Trophoblast cell (in vitro differentiated cells and primary cell): Measurements from ENCODE around the gene RPL39L.
A peak's percentile ranks its signal among the peaks of the same experiment; 100 is the strongest.

Experiments used
- DNase-seq, 2 donors: peaks; one replicate each; pipeline ENCODE4 v3.0.0-alpha.2; 2016
- H2AFZ ChIP-seq: 2 replicates; pipeline ENCODE4 v1.6.1; 2013; ENCODE audit warnings: low read length, moderate library complexity, mild to moderate bottlenecking; ENCODE audit not compliant: insufficient read depth, poor library complexity
- H2AK5ac ChIP-seq: 2 replicates; pipeline ENCODE4 v1.6.1; 2013; ENCODE audit warnings: mild to moderate bottlenecking, low read length
- H2BK120ac ChIP-seq: 2 replicates; pipeline ENCODE4 v1.6.1; 2013; ENCODE audit warnings: low read length, mild to moderate bottlenecking, moderate library complexity; ENCODE audit not compliant: insufficient read depth, poor library complexity
- H2BK12ac ChIP-seq: 2 replicates; pipeline ENCODE4 v1.6.1; 2013; ENCODE audit warnings: mild to moderate bottlenecking, low read length, moderate library complexity
- H2BK5ac ChIP-seq: 2 replicates; pipeline ENCODE4 v1.6.1; 2013; ENCODE audit warnings: low read length, low read depth, moderate library complexity, mild to moderate bottlenecking; ENCODE audit not compliant: poor library complexity
- H3K14ac ChIP-seq: 2 replicates; pipeline ENCODE4 v1.6.1; 2013; ENCODE audit warnings: mild to moderate bottlenecking, low read length
- H3K18ac ChIP-seq: 2 replicates; pipeline ENCODE4 v1.6.1; 2013; ENCODE audit warnings: mild to moderate bottlenecking, low read length
- H3K23ac ChIP-seq: 2 replicates; pipeline ENCODE4 v1.6.1; 2013; ENCODE audit warnings: low read length
- H3K27ac ChIP-seq: 2 replicates; pipeline ENCODE4 v1.5.1; 2013; ENCODE audit warnings: low read depth, mild to moderate bottlenecking, inconsistent platforms, low read length, moderate library complexity
- H3K27me3 ChIP-seq: 2 replicates; pipeline ENCODE4 v1.6.1; 2013; ENCODE audit warnings: inconsistent platforms, mild to moderate bottlenecking, low read length, moderate library complexity; ENCODE audit not compliant: insufficient read depth
- H3K36me3 ChIP-seq, 2 experiments: 1 replicate in 1 of 2; 2 replicates in 1 of 2; pipeline ENCODE4 v1.6.1; 2013; ENCODE audit warnings: low read length in 2 of 2, mild to moderate bottlenecking in 2 of 2, moderate library complexity in 1 of 2; ENCODE audit not compliant: insufficient read depth in 2 of 2, control insufficient read depth in 1 of 2
- H3K4ac ChIP-seq: 2 replicates; pipeline ENCODE4 v1.6.1; 2013; ENCODE audit warnings: low read depth, mild to moderate bottlenecking, low read length, moderate library complexity
- H3K4me1 ChIP-seq, 2 experiments: 1 replicate in 1 of 2; 2 replicates in 1 of 2; pipeline ENCODE4 v1.6.1; 2013; ENCODE audit warnings: low read length in 2 of 2, mild to moderate bottlenecking in 2 of 2, moderate library complexity in 1 of 2; ENCODE audit not compliant: insufficient read depth in 2 of 2, control insufficient read depth in 1 of 2
- H3K4me2 ChIP-seq: 2 replicates; pipeline ENCODE4 v1.6.1; 2013; ENCODE audit warnings: inconsistent platforms, mild to moderate bottlenecking, low read length, moderate library complexity
- H3K4me3 ChIP-seq: 2 replicates; pipeline ENCODE4 v1.5.1; 2013; ENCODE audit warnings: mild to moderate bottlenecking, low read depth, low read length, inconsistent platforms
- H3K79me1 ChIP-seq: one replicate; pipeline ENCODE4 v1.6.1; 2013; ENCODE audit warnings: low read length
- H3K79me2 ChIP-seq: 2 replicates; pipeline ENCODE4 v1.6.1; 2013; ENCODE audit warnings: low read length, mild to moderate bottlenecking; ENCODE audit not compliant: control insufficient read depth, insufficient read depth, poor library complexity
- H3K9ac ChIP-seq: 2 replicates; pipeline ENCODE4 v1.6.1; 2013; ENCODE audit warnings: mild to moderate bottlenecking, low read length
- H3K9me3 ChIP-seq: 2 replicates; pipeline ENCODE4 v1.6.1; 2013; ENCODE audit warnings: low read depth, mild to moderate bottlenecking, control low read depth, inconsistent platforms, low read length; ENCODE audit not compliant: insufficient read depth
- H4K12ac ChIP-seq: 2 replicates; pipeline ENCODE4 v1.6.1; 2013; ENCODE audit warnings: low read depth, mild to moderate bottlenecking, low read length, moderate library complexity
- H4K8ac ChIP-seq: 2 replicates; pipeline ENCODE4 v1.6.1; 2013; ENCODE audit warnings: low read depth, mild to moderate bottlenecking, low read length, moderate library complexity
- H4K91ac ChIP-seq: one replicate; pipeline ENCODE4 v1.6.1; 2013; ENCODE audit warnings: low read depth, mild to moderate bottlenecking, low read length, moderate library complexity
- WGBS: extraction: QIAGEN DNeasy Blood & Tissue Kit; methylation state at CpG from one replicate; pipeline ENCODE4 v1.1.7; 2013; ENCODE audit warnings: missing lambda C conversion rate; ENCODE audit not compliant: insufficient read length, insufficient coverage; ENCODE audit errors: extremely low coverage; 5-methylcytosine and 5-hydroxymethylcytosine counted together

The RPL39L gene

DNA sequence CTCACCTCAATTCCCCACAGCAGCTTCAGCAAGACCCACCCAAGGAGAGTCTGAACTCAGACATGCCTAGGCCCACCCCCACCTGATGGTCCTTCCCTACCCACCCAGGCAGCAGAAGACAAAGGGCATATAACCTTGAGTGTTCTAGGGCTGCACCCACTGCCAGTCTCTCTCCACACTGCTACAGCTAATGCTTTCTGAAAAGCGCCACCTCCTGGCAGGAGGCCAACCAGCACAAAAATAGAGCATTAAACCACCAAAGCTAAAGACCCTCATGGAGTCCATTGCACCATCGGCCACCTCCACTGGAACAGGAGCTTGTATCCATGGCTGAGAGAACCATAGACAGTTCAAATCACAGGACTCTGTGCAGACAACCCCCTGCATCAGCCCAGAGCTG lies 11.3 kb upstream of the RPL39L start:
- Histone ChIP-seq H4K12ac (no peak overlapping the region), H3K4ac (no peak overlapping the region), H3K4me3 (no peak overlapping the region), H2AFZ (no peak overlapping the region), H3K4me2 (no peak overlapping the region), H3K9me3 (no peaks in the 10 kb centered on the region), H3K9ac (no peak overlapping the region), H3K36me3 (no peaks in the 10 kb centered on the region), H3K23ac (no peak overlapping the region), H4K91ac (no peak overlapping the region), H4K8ac (no peak overlapping the region), H2BK5ac (no peak overlapping the region), H3K27me3 (no peaks in the 10 kb centered on the region), H2BK12ac (no peak overlapping the region), H3K4me1 (peaks cover 0 to 5% of the 10 kb centered on the region in 2 experiments), H3K14ac (no peak overlapping the region), H2AK5ac (no peak overlapping the region), H2BK120ac (no peak overlapping the region), H3K79me1 (no peaks in the 10 kb centered on the region), H3K27ac (no peak overlapping the region), H3K18ac (no peak overlapping the region), H3K79me2 (no peaks in the 10 kb centered on the region)
- WGBS: no CpG with 5 or more reads among the region's 2 CpGs
- DNase-seq: peak in 1 of 2 donors; percentile 60

DNA sequence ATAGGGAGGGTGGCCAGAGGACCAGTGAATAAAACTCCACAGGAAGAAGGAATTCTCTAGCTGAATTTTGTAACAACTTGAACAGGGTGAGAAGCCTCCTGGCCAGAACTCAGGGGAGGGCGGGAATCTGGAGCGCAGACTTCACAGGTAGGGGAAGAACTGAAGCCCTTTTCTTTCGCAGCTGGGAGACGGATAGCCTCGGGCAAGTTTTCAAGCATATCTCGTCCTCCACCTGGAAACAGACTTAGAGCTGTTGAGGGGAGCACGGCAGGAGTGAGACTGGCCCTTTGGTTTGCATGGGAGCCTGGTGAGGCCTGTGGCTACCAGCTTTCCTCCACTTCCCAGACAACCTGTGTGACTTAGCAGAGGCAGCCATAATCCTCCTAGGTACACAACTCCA lies 10.9 kb upstream of the RPL39L start:
- Histone ChIP-seq H3K23ac (no peak overlapping the region), H3K27me3 (no peaks in the 10 kb centered on the region), H3K36me3 (no peaks in the 10 kb centered on the region), H3K4me2 (no peak overlapping the region), H2AFZ (no peak overlapping the region), H4K8ac (no peak overlapping the region), H3K27ac (no peak overlapping the region), H2BK12ac (no peak overlapping the region), H3K79me2 (no peaks in the 10 kb centered on the region), H2AK5ac (no peak overlapping the region), H3K4ac (no peak overlapping the region), H2BK120ac (no peak overlapping the region), H2BK5ac (no peak overlapping the region), H3K18ac (no peak overlapping the region), H3K4me1 (peaks cover 0 to 5% of the 10 kb centered on the region in 2 experiments), H3K4me3 (no peak overlapping the region), H3K9ac (no peak overlapping the region), H4K12ac (no peak overlapping the region), H3K79me1 (no peaks in the 10 kb centered on the region), H4K91ac (no peak overlapping the region), H3K14ac (no peak overlapping the region), H3K9me3 (peaks cover 3% of the 10 kb centered on the region)
- no CpG with 5 or more reads among the region's 7 CpGs for WGBS
- peak in 1 of 2 donors; percentile 28 for DNase-seq

DNA sequence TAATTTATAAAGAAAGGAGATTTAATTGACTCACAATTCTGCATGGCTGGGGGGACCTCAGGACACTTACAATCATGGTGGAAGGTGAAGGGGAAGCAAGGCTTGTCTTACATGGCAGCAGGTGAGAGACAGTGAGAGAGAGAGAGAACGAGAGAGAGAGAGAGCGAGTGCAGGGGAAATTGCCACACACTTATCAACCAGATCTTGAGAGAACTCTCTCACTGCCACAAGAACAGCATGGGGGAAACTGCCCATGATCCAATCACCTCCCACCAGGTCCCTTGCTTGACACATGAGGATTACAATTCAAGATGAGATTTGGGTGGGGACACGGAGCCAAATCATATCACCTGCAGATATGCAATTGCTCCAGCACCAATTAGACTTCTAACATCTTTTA lies 7.1 kb upstream of the RPL39L start:
- Histone ChIP-seq H3K79me2 (no peaks in the 10 kb centered on the region), H3K36me3 (no peaks in the 10 kb centered on the region), H2BK12ac (no peak overlapping the region), H2AFZ (no peak overlapping the region), H3K27ac (no peak overlapping the region), H3K9ac (no peak overlapping the region), H4K8ac (no peak overlapping the region), H3K9me3 (peaks cover 7% of the 10 kb centered on the region), H3K4me1 (peaks cover 0 to 5% of the 10 kb centered on the region in 2 experiments), H2BK5ac (no peak overlapping the region), H3K14ac (no peak overlapping the region), H3K27me3 (peaks cover 4% of the 10 kb centered on the region), H3K23ac (no peak overlapping the region), H2AK5ac (no peak overlapping the region), H4K12ac (no peak overlapping the region), H3K4ac (no peak overlapping the region), H2BK120ac (no peak overlapping the region), H3K79me1 (no peaks in the 10 kb centered on the region), H3K18ac (no peak overlapping the region), H3K4me2 (no peak overlapping the region), H4K91ac (no peak overlapping the region), H3K4me3 (no peak overlapping the region)
- DNase-seq: no peak
- no CpG with 5 or more reads among the region's 3 CpGs for WGBS

DNA sequence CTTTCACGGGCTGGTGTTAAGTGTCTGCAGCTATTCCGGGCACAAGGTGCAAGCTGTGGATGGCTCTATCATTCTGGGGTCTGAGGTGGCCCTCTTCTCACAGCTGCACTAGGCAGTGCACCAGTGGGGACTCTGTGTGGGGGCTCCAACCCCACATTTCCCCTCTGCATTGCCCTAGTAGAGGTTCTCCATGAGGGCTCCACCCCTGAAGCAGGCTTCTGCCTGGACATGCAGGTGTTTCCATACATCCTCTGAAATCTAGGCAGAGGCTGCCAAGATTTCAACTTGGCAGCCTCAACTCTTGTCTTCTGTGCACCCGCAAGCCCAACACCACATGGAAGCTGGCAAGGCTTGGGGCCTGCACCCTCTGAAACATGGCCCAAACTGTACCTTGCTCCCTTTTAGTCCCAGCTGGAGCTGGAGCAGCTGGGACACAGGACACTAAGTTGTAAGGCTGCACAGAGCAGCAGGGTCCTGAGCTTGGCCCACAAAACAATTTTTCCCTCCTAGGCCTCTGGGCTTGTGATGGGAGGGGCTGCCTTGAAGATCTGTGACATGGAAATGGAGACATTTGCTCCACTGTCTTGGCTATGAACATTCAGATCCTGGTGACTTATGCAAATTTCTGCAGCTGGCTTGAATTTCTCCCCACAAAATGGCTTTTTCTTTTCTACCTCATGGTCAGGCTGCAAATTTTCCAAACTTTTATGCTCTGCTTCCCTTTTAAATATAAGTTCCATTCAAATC lies 6.0 kb upstream of the RPL39L start:
- peaks cover 0 to 4% of the 10 kb centered on the region in 2 experiments for H3K4me1 ChIP-seq
- no peak for DNase-seq
- peaks cover 7% of the 10 kb centered on the region for H3K9me3 ChIP-seq
- H2BK5ac ChIP-seq: no peak overlapping the region
- no peak overlapping the region for H2BK12ac ChIP-seq
- no peak overlapping the region for H2BK120ac ChIP-seq
- no peak overlapping the region for H4K8ac ChIP-seq
- H2AFZ ChIP-seq: no peak overlapping the region
- WGBS: no CpG with 5 or more reads among the region's 3 CpGs
- H3K4ac ChIP-seq: no peak overlapping the region
- H3K4me2 ChIP-seq: no peak overlapping the region
- no peaks in the 10 kb centered on the region for H3K79me2 ChIP-seq
- no peak overlapping the region for H4K12ac ChIP-seq
- no peak overlapping the region for H4K91ac ChIP-seq
- H3K36me3 ChIP-seq: no peaks in the 10 kb centered on the region
- no peak overlapping the region for H3K18ac ChIP-seq
- no peak overlapping the region for H3K14ac ChIP-seq
- no peak overlapping the region for H2AK5ac ChIP-seq
- H3K27ac ChIP-seq: no peak overlapping the region
- H3K4me3 ChIP-seq: no peak overlapping the region
- peaks cover 4% of the 10 kb centered on the region for H3K27me3 ChIP-seq
- no peaks in the 10 kb centered on the region for H3K79me1 ChIP-seq
- no peak overlapping the region for H3K9ac ChIP-seq
- H3K23ac ChIP-seq: no peak overlapping the region
